ENCODE measurements around the gene COPS7B. TPM values are rescaled to one million over a fixed set of nuclear protein-coding genes. Genes with fewer than 3 reads are reported as not detected.

COPS7B gene
- total RNA-seq, 2 experiments from 2014 or later, result 51.8 to 53.6 TPM

DNA sequence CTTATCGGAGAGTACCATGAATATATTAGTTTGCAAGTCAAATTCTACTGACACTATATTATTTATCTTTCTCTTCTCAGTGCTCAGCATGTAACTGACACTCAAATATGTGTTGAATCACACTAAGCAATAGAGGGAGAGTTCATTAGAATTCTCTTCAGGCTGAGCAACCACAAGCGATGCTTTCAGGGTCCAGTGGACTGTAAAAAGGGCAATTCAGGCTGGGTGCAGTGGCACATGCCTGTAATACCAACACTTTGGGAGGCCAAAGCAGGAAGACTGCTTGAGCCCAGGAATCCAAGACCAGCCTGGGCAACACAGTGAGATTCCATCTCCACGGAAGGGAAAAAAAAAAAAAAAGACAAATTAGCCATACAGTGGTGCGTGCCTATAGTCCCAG, 21.5 kb upstream of the COPS7B start:
- peaks cover 19% of the 10 kb centered on the region for H3K4me1 Mint-ChIP-seq
- CTCF ChIA-PET, result interaction anchor here (0.5 to 1.1 kb wide), 2 partner anchors 40 to 49 kb away, joined by 3 read pairs; no protein-coding TSS in a partner anchor
- no peak for ATAC-seq
- no peaks in the 10 kb centered on the region for H3K9me3 Mint-ChIP-seq (ENCODE audit: low read depth)
- H3K36me3 Mint-ChIP-seq (ENCODE audit: low read depth), result peaks cover 6% of the 10 kb centered on the region
- H3K4me3 Mint-ChIP-seq, result no peak overlapping the region
- no peaks in the 10 kb centered on the region for H3K27me3 Mint-ChIP-seq
- no peak for DNase-seq
- POLR2A ChIA-PET, result no interaction called here
- intact Hi-C loops (cut with DNase I, micrococcal nuclease), result no loop called here
- no peak overlapping the region for H3K27ac Mint-ChIP-seq

DNA sequence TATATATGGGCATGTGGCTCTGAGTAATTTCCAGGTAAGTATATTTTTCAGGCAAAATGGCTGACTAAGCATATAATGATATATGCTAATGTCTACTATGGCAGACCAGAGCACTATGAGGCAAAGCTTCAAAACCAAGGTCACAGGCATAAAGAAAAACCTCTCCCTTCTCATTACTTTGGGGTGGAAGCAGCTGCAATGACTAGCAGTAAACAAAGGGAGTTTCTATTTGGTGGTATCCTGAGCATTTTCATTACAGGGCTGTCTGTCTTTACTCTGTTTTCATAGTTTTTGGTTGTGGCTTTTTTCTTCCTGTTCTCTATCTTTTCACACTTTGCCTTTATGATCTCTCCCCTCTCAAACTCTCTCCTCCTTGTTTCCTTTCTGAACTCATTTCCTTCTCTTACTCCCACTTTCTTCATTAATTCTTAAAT, 20.7 kb upstream of the COPS7B start:
- no peak overlapping the region for H3K27ac Mint-ChIP-seq
- H3K27me3 Mint-ChIP-seq, result no peaks in the 10 kb centered on the region
- DNase-seq (no peak), ATAC-seq (peak; percentile 72)
- peaks cover 6% of the 10 kb centered on the region for H3K36me3 Mint-ChIP-seq (ENCODE audit: low read depth)
- ChIA-PET POLR2A (no interaction called here), CTCF (interaction anchor here (0.7 to 1.1 kb wide), 2 partner anchors 49 to 52 kb away, joined by 3 to 4 read pairs; no protein-coding TSS in a partner anchor)
- H3K4me1 Mint-ChIP-seq, result peaks cover 25% of the 10 kb centered on the region
- H3K9me3 Mint-ChIP-seq (ENCODE audit: low read depth), result no peaks in the 10 kb centered on the region
- H3K4me3 Mint-ChIP-seq, result no peak overlapping the region
- intact Hi-C loops (cut with DNase I, micrococcal nuclease), result no loop called here

DNA sequence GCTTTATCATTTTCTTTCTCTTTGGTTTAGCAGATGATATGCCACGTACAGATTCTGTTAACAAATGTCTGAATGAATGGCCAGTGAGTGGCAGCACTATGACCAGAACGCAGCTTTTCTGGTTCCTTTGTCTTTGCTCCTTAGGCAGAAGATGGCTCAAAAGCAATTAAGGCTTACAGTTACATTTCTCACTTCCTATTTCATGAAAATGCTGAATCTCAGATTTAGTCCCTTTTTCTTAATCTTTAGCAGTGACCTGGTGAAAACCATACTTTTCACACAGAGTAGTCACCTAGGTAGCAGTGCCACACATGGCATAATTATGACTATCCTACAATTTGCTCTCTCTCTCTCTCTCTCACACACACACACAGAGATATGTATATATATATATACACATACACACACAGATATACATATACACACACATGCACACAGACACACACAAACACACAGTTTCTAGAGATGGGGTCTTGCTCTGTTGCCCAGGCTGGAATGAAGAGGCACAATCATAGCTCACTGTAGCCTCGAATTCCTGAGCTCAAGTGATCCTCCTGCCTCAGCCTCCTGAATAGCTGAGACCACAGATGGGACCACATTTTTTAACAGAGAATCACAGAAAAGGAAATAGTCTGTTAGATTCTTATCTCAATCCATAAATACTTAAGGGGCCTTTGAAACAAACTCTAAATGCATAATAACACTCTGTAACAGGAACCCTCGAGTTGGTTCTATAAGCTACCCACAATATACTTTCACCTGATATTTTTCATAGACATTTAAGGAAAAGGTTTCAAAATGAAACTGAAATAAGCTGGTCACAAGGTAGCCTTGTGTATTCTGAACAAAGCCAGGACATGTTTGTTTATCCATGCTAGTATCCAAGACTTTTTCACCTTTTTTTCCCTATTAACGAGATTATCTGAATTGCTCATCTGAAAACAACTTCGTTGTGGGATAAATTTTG, 16.8 kb upstream of the COPS7B start:
- ChIA-PET POLR2A (no interaction called here), CTCF (interaction anchor here (0.6 kb wide), 2 partner anchors 86 to 417 kb away, joined by 3 read pairs; no protein-coding TSS in a partner anchor)
- Mint-ChIP-seq H3K4me3 (no peak overlapping the region), H3K27ac (no peak overlapping the region), H3K36me3 (ENCODE audit: low read depth) (no peaks in the 10 kb centered on the region), H3K4me1 (peaks cover 23% of the 10 kb centered on the region), H3K27me3 (no peaks in the 10 kb centered on the region), H3K9me3 (ENCODE audit: low read depth) (no peaks in the 10 kb centered on the region)
- intact Hi-C loops (cut with DNase I, micrococcal nuclease), result no loop called here
- peak; percentile 36 for ATAC-seq
- DNase-seq, result no peak

DNA sequence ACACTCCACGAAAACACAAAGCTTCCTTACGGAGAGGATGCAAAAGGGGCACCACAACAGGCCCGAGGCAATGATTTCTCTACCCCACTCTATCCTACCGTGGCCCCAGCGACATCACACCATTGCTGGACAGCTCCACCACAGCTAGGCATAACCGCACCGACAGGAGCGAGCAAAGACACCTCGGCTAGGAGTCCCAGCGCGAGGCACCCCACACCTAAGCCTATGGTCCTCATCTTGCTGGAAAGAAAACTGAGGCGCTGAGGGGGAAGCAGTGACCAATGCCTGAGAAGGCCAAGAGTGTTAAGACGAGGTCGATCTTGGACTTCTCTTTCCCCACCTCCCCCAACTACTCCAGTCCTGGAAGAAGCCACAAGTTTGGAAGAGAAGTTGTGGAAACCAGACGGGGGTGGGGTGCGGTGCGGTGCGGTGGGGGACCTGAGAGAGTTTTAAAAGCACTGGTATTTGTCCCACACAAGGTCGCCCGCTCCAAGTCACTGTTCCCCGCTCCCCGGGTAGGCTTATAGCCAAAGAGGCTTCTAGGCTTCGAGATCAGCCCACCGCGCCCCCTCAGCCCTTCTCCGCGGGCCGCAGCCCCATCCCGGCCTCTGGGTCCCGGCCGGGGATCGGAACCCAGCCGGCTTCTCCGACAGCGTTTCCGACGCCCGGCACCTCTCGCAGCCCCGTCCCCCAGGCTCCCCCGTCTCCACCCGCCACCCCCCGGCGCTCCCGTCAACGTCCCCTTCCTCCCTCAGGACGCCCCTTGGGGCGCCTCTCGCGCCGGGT, 5.9 kb upstream of the COPS7B start:
- POLR2A ChIA-PET, result interaction anchor here (1.0 to 1.1 kb wide), 2 partner anchors 63 to 72 kb away, joined by 3 read pairs; partner anchors contain the start of gene PTMA
- Mint-ChIP-seq H3K4me3 (peak overlapping the region; percentile 83), H3K9me3 (ENCODE audit: low read depth) (no peaks in the 10 kb centered on the region), H3K27me3 (no peaks in the 10 kb centered on the region), H3K36me3 (ENCODE audit: low read depth) (no peaks in the 10 kb centered on the region), H3K4me1 (peaks cover 38% of the 10 kb centered on the region), H3K27ac (peak overlapping the region; percentile 31)
- peak; percentile 44 for DNase-seq
- CTCF ChIA-PET, result interaction anchor here (0.6 to 1.3 kb wide), 2 partner anchors 103 to 532 kb away, joined by 3 to 5 read pairs; no protein-coding TSS in a partner anchor
- intact Hi-C loops (cut with DNase I, micrococcal nuclease), result loop anchor here (2.0 to 10.0 kb wide), 7 partner anchors 74 to 1572 kb away; partner anchors contain the start of gene DGKD (in 1 of the 2)
- ATAC-seq, result peak; percentile 2

DNA sequence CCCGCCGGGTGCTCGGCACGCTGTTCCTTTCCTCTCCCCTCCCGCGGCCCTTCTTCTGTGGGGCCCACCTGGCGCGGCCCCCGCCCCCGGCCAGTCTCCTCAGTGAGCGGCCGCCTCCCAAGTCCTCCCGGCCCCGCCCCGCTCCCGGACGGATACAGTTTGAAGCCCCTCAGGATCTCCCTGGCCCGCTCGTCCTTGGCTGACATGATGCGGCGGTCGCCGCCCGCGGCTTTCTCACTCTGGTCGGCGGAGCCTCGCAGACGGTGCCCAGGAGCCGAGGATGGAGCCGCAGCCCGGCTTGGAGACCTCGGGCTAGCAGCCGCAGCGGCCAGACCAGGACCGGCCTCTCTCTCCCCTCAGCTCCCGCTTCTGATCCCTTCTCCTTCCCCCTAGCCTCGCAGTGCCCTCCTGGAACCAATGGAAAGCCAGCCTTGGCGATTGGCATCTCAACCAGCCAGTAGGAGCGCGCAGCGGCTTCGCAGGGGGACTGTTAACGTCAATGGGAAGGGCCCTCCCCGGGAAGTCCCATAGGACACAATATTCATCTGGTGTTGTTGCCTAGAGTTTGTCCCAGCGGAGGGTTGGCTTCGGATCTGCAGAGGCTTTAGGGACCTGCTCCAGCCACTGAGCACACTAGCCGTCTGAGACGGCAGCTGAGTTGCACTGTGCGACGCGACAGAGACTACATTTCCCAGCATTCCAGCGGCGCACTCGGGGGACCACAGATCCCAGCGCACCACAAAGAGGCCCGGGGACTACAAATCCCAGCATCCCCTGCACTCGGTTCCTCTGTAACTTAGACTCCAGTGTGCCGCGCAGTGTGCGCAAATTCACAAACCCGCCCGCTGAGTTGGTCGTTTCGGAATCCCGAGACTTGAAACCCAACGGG, 5.1 kb upstream of the COPS7B start, which contains the start of gene PDE6D:
PDE6D (minus strand) TSS at position 374 of the 889 bp plus-strand sequence; CDS start at position 206, 168 bp downstream.
- H3K27me3 Mint-ChIP-seq, result no peaks in the 10 kb centered on the region
- intact Hi-C loops (cut with DNase I, micrococcal nuclease), result loop anchor here (1.0 to 10.0 kb wide), 17 partner anchors 74 to 1571 kb away; partner anchors contain the start of genes DGKD (in 1 of the 2), DIS3L2 (in 1 of the 2), EIF4E2 (in 1 of the 2) and GIGYF2 (in 1 of the 2)
- no peaks in the 10 kb centered on the region for H3K9me3 Mint-ChIP-seq (ENCODE audit: low read depth)
- peak; percentile 93 for ATAC-seq
- peaks cover 44% of the 10 kb centered on the region for H3K4me1 Mint-ChIP-seq
- H3K4me3 Mint-ChIP-seq, result peak within 1 kb of the TSS; percentile 83
- peak within 1 kb of the TSS; percentile 92 for H3K27ac Mint-ChIP-seq
- DNase-seq, result peak; percentile 97
- CTCF ChIA-PET, result interaction anchor here (0.7 to 1.3 kb wide), 2 partner anchors 19 to 104 kb away, joined by 3 read pairs; no protein-coding TSS in a partner anchor
- H3K36me3 Mint-ChIP-seq (ENCODE audit: low read depth), result no peaks in the 10 kb centered on the region
- POLR2A ChIA-PET, result interaction anchor here (1.0 kb wide), 1 partner anchor 73 kb away, joined by 3 read pairs; the partner anchor contains the start of gene PTMA

DNA sequence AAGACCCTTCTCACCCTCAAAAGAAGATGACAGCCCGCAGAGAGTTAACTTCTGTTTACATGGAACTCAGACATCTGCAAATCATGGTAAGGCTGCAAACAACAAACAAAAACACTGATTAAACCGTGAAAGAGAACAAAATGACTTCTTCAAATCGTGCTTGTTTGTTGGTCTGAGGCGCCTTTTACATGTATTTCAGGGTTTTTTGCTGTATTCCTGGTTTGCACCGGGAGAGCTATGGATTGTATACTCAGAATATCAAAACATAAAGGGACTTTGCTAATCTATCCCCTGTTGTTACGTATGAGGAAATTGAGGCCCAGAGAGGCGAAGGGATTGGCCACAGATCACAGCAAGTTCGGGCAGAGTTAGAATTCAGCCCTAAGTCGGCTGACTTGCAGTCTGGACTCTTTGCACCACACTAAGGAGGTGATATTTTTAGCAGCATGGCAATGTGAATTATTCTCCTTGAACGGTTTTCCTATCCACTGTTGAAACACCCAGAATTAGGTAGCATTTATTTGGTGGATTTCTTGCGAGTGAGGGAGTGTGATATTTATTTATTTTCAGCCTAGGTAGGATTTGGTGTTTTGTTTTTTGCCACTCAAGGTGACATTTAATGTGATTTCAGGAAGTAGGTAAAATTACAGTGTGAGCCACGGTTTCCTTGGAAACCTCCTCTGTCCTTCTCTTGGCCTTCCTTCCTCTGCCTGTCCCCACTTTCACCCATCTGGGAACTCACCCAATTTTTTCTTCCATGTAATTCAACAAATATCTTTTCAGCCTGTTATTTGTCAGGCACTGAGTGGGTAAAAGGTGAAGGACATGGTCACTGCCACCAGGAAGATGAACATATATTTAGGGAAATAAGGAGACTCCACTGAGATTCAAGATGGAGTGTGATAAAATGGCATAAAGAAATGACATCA, 4.2 kb upstream of the COPS7B start:
- Mint-ChIP-seq H3K36me3 (ENCODE audit: low read depth) (peaks cover 2% of the 10 kb centered on the region), H3K4me1 (peaks cover 49% of the 10 kb centered on the region), H3K27me3 (no peaks in the 10 kb centered on the region), H3K9me3 (ENCODE audit: low read depth) (no peaks in the 10 kb centered on the region), H3K27ac (peak overlapping the region; percentile 92), H3K4me3 (peak overlapping the region; percentile 83)
- peak; percentile 7 for ATAC-seq
- POLR2A ChIA-PET, result no interaction called here
- peak; percentile 49 for DNase-seq
- intact Hi-C loops (cut with DNase I, micrococcal nuclease), result loop anchor here (1.0 to 10.0 kb wide), 17 partner anchors 75 to 1570 kb away; partner anchors contain the start of genes DGKD (in 1 of the 2), DIS3L2 (in 1 of the 2), EIF4E2 (in 1 of the 2) and GIGYF2 (in 1 of the 2)
- CTCF ChIA-PET, result interaction anchor here (1.3 kb wide), 1 partner anchor 105 kb away, joined by 3 read pairs; no protein-coding TSS in a partner anchor

DNA sequence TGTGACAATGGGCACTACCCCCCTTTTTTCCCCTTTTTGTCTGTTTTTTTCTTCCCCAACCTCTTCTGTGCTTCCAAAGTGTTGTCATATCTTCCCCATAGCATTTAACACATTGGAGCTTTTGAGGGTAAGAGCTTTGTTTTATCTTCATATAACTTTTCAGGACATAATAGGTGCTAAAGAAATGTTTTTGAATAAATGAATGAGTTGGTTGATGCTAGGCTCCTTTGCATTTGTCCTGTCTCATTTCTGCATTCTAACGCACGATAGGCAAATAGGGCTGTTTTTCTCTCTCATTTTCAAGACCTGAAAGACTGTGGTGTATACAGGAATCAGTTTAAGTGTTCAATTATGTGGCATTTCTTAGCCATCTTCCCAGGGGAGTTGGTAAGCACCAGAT, 832 bp upstream of the COPS7B start:
- H3K4me3 Mint-ChIP-seq, result peak overlapping the region; percentile 93
- no peak for ATAC-seq
- peak overlapping the region; percentile 87 for H3K27ac Mint-ChIP-seq
- H3K4me1 Mint-ChIP-seq, result peaks cover 63% of the 10 kb centered on the region
- H3K36me3 Mint-ChIP-seq (ENCODE audit: low read depth), result peaks cover 10% of the 10 kb centered on the region
- DNase-seq, result no peak
- no peaks in the 10 kb centered on the region for H3K9me3 Mint-ChIP-seq (ENCODE audit: low read depth)
- H3K27me3 Mint-ChIP-seq, result no peaks in the 10 kb centered on the region
- ChIA-PET CTCF (interaction anchor here (0.6 to 1.8 kb wide), 7 partner anchors 11 to 1098 kb away, joined by 3 to 9 read pairs (median 5); no protein-coding TSS in a partner anchor), POLR2A (interaction anchor here (1.8 kb wide), 1 partner anchor 71 kb away, joined by 4 read pairs; no protein-coding TSS in a partner anchor)
- intact Hi-C loops (cut with DNase I, micrococcal nuclease), result loop anchor here in 1 of 2 experiments (5.0 to 10.0 kb wide), 2 partner anchors 452 to 1299 kb away; no protein-coding TSS in a partner anchor

DNA sequence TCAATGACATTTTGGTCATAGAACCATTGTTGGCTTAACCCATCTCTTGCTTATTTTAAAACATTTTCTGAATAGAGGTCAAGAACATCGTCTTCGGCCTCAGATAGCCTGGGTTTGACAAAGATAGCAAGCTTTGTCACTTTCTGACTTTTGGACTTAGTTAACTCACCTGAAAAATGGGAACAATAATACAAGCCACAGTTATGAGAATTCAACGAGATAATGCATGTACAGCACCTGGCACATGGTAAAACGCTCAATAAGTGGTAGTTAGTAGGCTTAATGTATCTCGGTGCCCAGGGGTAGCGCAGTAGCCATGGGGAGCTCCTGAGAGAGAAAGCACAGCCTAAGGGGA, 446 bp upstream of the COPS7B start:
- Mint-ChIP-seq H3K36me3 (ENCODE audit: low read depth) (peaks cover 10% of the 10 kb centered on the region), H3K9me3 (ENCODE audit: low read depth) (no peaks in the 10 kb centered on the region), H3K27ac (peak overlapping the region; percentile 87), H3K27me3 (no peaks in the 10 kb centered on the region), H3K4me3 (peak overlapping the region; percentile 93), H3K4me1 (peaks cover 63% of the 10 kb centered on the region)
- CTCF ChIA-PET, result interaction anchor here (0.6 to 1.7 kb wide), 6 partner anchors 11 to 1098 kb away, joined by 3 to 9 read pairs (median 6); no protein-coding TSS in a partner anchor
- POLR2A ChIA-PET, result interaction anchor here (0.5 to 1.8 kb wide), 2 partner anchors 37 to 72 kb away, joined by 4 read pairs; no protein-coding TSS in a partner anchor
- intact Hi-C loops (cut with DNase I, micrococcal nuclease), result loop anchor here in 1 of 2 experiments (1.0 to 10.0 kb wide), 5 partner anchors 123 to 1299 kb away; partner anchors contain the start of gene DIS3L2
- no peak for DNase-seq
- ATAC-seq, result no peak

DNA sequence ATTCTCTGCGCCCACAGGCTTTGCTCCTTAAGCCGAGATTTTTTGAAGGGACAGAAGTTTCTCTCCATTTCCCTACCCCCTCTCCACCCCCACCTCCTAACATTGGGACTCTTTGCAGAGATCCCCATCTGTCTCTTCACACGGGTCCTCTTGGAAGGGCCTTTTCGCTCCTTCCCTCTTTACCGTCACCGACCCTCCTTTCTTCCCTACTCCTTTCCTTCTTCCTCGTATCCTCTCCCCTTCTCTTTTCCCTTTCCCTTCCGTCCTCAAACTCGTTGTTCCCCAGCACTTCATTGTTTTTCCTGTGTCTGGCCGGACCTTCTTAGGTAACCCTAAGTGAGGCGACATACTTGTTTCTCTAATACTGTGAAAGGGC, 660 bp downstream of the COPS7B start:
- ChIA-PET POLR2A (no interaction called here), CTCF (interaction anchor here (0.6 kb wide), 1 partner anchor 80 kb away, joined by 4 read pairs; no protein-coding TSS in a partner anchor)
- ATAC-seq, result no peak
- Mint-ChIP-seq H3K27ac (peak overlapping the region; percentile 89), H3K4me3 (peak overlapping the region; percentile 93), H3K9me3 (ENCODE audit: low read depth) (no peaks in the 10 kb centered on the region), H3K4me1 (peaks cover 65% of the 10 kb centered on the region), H3K27me3 (no peaks in the 10 kb centered on the region), H3K36me3 (ENCODE audit: low read depth) (peaks cover 10% of the 10 kb centered on the region)
- intact Hi-C loops (cut with DNase I, micrococcal nuclease), result loop anchor here in 1 of 2 experiments (1.0 to 10.0 kb wide), 5 partner anchors 125 to 1298 kb away; partner anchors contain the start of gene DIS3L2
- DNase-seq, result no peak

Data from activated CD4-positive, alpha-beta T cell treated with anti-CD3 and anti-CD28 coated beads for 36 hours (primary cell).